IPS DF 19.7 (cell line): ENCODE measurements around the gene LZTS2.

Experiments used
- DNase-seq: peaks from one replicate; pipeline ENCODE4 v3.0.0-alpha.2; 2013; ENCODE audit warnings: low read depth, low spot score

The LZTS2 gene

GRCh38 chr10:100978901-100979195 is 20.8 kb upstream of the LZTS2 start:
- DNase-seq, result no peak

DNA sequence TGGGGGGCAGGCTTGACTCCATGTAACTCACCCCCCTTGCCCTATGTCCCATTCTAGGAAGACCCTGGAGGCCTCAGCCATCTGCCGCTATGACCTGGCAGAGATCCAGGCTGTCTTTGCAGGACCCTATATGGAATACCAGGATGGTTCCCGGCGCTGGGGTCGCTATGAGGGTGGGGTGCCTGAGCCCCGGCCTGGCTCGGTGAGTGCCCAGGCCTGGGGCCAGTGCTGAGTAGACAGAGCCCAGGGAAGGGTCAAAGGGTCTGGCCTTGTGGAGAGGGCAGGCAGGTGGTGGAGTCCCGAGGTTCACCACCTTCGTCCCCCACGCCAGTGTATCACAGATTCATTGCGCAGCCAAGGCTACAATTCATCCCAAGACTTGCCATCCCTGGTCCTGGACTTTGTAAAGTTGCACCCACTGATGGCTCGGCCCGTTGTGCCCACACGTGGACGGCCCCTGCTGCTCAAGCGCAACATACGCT is 19.8 kb upstream of the LZTS2 start:
- no peak for DNase-seq

DNA sequence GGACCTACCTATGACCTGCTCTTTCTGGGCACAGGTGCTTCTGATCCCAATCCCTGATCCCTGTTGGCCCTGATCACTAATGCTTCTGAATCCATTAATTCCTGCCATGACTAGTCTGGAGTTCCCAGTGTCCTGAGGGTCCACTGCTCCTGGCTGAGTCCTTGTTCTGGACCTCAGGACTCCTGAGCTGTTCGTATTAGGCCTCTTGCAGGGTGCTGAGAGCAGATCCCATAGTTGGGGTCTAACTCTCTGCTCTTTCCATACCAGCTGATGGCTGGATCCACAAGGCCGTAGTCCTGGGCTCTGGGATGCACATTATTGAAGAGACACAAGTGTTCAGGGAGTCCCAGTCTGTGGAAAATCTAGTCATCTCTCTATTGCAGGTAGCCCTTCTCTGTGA is 19.3 kb upstream of the LZTS2 start:
- no peak for DNase-seq

GRCh38 chr10:100980711-100981110 is 18.9 kb upstream of the LZTS2 start:
- DNase-seq, result no peak

DNA sequence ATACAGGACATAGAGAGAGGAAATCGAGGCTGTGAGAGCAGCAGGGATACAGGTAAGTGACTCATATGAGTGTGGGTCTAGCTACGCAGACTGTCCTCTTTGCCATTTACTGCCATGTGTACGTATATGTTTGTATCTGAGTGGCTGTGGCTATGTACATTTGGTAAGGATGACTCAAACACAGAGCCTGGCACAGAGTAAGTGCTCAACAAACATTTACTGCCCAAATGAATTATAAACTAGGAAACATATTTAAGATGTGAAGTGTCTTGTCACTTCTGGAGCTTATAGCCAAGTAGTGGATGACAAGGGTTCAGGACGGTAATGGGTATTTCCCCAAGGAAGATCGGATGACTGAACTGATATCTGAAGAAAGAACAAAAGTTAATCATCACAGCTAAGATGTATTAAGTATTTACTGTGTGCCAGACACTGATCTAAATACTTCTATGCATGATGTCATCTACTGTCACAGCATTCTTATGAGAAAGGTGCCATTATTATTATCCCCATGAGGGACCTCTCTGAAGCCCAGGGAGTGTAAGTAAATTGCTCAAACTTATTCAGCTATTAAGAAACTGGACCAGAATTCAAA is 18.3 kb upstream of the LZTS2 start:
- DNase-seq, result no peak

DNA sequence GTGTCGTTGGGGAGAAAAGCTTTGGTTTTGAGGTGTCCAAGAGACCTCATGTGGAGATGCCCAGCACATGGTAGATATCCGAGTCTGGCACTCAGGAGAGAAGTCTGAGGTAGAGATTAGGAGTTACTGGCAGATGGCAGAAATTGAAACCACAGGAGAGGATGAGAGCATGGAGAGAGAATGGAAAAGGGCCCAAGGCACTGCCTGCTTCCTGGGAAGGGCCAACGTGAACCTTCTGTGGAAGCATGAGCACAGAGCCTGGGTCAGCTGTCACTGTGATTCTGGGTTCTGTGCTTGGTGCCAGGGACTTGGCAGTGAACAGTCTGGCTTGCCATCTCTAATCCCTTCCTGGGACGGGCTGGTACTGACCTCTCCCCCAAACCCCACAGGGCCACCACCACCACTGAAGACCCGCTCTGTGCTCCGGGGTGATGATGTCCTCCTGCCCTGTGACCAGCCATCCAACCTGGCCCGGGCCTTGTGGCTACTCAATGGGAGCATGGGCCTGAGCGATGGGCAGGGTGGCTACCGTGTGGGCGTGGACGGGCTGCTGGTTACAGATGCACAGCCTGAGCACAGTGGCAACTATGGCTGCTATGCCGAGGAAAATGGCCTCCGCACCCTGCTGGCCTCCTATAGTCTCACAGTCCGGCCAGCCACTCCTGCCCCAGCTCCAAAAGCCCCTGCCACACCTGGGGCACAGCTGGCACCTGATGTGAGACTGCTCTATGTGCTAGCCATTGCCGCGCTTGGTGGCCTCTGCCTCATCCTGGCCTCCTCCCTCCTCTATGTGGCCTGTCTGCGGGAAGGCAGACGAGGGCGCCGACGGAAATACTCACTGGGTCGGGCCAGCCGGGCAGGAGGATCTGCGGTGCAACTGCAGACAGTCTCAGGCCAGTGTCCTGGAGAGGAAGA is 16.4 kb upstream of the LZTS2 start:
- no peak for DNase-seq

DNA sequence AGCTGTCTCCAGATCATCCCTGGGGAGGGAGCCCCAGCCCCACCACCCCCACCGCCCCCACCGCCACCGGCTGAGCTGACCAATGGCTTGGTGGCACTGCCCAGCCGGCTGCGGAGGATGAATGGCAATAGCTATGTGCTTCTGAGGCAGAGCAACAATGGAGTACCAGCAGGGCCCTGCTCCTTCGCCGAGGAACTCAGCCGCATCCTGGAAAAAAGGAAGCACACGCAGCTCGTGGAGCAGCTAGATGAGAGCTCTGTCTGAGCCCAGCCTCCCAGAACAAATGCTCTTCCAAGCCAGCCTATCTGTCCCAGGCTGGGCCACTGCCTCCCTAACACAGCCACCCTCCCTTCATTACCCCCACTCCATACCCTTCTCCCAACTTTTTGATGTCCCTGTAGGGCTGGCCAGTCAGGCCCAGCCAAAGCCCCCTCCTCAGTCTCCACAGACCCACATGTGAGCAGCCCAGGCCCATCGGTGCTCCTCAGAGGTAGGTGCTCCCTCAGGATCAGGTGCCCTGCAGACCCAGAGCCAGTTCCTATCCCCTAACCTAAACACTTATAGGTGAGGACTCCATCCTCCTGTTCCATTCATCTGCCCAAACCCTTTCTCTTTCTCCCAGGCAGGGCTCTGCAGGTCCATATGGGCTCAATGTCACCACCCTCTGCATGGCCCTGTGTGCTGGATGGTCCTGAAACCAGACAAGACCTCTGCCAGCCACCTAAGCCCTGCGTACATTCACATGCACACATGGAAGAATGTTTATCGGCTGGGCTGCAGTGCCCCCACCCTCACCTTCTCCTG is 15.5 kb upstream of the LZTS2 start:
- DNase-seq, result no peak

- DNase-seq, result no peak
These were observed 14.9 kb upstream of the LZTS2 start for GRCh38 chr10:100984672-100985177.

- DNase-seq, result no peak
These were observed 14.3 kb upstream of the LZTS2 start for GRCh38 chr10:100985336-100985735.

DNA sequence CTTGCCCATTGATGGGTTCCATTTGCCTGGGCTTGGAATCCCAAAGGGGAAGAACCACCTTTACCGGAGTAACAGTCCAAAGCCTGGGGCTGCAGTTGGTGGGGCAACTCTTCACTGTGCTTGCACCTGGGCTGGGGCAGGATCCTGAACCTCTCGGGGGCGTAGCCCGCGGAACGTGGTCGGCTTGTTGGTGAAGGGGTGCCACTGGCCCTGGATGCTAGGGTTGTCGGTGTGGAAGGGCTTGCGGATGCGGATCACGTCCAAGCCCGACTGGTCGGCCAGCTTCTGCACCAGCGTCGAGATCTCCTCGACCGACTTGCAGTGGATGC is 13.0 kb upstream of the LZTS2 start:
- DNase-seq, result no peak

GRCh38 chr10:100986952-100987684 is 12.5 kb upstream of the LZTS2 start, which contains the start of the genes MRPL43 and TWNK:
TSS of gene MRPL43 (minus strand) at chr10:100987497. CDS start at chr10:100987443, 54 bp downstream.
TSS of gene TWNK (plus strand) at chr10:100987543. CDS start at chr10:100988211, 668 bp downstream.
- no peak for DNase-seq

DNA sequence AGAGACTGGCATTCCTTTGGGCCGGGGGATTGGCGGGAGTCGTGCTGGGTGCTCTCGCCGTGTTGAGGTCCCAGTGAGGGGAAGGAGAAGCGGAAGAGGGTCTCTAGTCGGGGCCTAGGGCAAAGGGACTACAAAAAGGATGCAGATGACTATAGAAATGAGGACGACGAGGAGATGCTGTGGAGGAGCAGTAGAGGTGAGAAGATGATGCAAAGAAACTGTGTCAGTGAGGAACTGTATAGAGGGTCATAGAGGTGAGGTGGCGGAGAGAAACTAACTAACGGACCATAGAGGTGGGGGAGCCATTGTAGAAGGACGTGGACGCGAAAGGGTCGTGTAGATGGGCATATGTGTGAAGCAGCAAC is 11.9 kb upstream of the LZTS2 start:
- no peak for DNase-seq

- no peak for DNase-seq
These were observed 11.4 kb upstream of the LZTS2 start for GRCh38 chr10:100988166-100988565.

GRCh38 chr10:100989088-100989487 is 10.5 kb upstream of the LZTS2 start:
- no peak for DNase-seq

DNA sequence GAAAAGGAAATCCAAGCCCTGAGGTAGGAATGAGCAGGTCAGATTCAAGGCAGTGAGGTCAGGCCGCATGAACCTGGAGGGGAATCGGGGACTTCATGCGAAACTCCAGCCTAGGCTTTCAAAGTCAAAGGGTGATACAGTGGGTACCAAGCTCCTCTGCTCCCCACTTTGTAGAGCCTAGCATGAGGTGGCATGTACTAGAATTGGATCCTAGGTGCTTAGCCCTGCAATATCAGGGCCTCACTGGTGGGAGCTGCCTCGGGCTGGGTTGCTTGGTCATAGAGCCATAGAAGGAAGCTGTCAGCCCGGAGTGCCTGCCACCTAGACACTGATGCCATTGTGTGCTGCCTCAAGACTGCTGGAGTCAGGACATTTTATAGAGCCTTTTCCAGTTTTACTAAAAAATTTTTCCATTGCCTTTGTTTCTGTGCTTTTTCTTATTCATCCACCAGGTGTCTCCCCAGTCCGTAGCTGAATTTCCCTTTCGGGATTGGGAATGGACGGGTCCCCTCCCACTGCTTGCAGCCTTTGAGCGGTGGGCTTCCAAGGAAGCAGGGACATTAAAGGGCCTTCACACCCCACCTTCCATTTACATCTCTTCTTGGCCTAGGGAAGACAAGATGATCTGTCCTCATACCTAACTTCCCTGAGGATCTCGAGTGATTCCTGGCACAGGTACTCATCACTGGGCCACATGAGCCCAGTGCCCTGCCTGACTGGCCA is 5.5 kb upstream of the LZTS2 start:
- no peak for DNase-seq

GRCh38 chr10:100995181-100995580 is 4.4 kb upstream of the LZTS2 start:
- DNase-seq, result no peak

GRCh38 chr10:100996678-100997359 is 2.8 kb upstream of the LZTS2 start:
- no peak for DNase-seq

- DNase-seq, result no peak
These were observed 2.0 kb upstream of the LZTS2 start for GRCh38 chr10:100997360-100998182.
